Vagina (tissue), 2 donors: ENCODE results near the gene PDE10A. TPM values are rescaled to one million over a fixed set of nuclear protein-coding genes. Genes with fewer than 3 reads are reported as not detected.

Experiments
- DNase-seq, 2 donors: peaks; one replicate each; pipeline ENCODE4 v3.0.0-alpha.2; 2017; ENCODE audit errors: extremely low spot score in 2 of 2
- H3K27ac ChIP-seq: fragments of 200-600 bp; sonication (generic); one replicate; pipeline ENCODE4 v1.5.1; 2019
- H3K27me3 ChIP-seq: fragments of 200-600 bp; sonication (generic); one replicate; pipeline ENCODE4 v1.5.1; 2019
- H3K36me3 ChIP-seq, 2 donors: fragments of 200-600 bp; sonication (generic); one replicate each; pipeline ENCODE4 v1.5.1; 2017 to 2019
- H3K4me1 ChIP-seq: fragments of 200-600 bp; sonication (generic); one replicate; pipeline ENCODE4 v1.5.1; 2019
- H3K4me3 ChIP-seq, 2 donors: fragments of 200-600 bp; sonication (generic); 1 replicate in 1 of 2; 2 replicates in 1 of 2; pipeline ENCODE4 v1.5.1; 2016 to 2019
- H3K9me3 ChIP-seq: fragments of 200-600 bp; sonication (generic); one replicate; pipeline ENCODE4 v1.5.1; 2019
- CTCF ChIP-seq, 3 experiments: fragments of 450-650 bp in 2 of 3; fragments of 200-600 bp in 1 of 3; sonication (generic) in 1 of 3; IDR thresholded peaks; one replicate each; pipeline ENCODE4 v1.5.1; 2017 to 2019; ENCODE audit warnings: antibody characterized with exemption in 3 of 3, mild to moderate bottlenecking in 2 of 3, moderate library complexity in 2 of 3
- POLR2A ChIP-seq, 2 donors: fragments of 450-650 bp; IDR thresholded peaks; one replicate each; pipeline ENCODE4 v1.6.1; 2017; ENCODE audit warnings: antibody characterized with exemption in 2 of 2, mild to moderate bottlenecking in 2 of 2, moderate library complexity in 2 of 2
- POLR2AphosphoS5 ChIP-seq, 2 donors: sonication (generic); formaldehyde crosslinking; IDR thresholded peaks; one replicate each; pipeline ENCODE4 v1.9.0; 2017; ENCODE audit warnings: antibody characterized with exemption in 2 of 2, mild to moderate bottlenecking in 2 of 2, low read depth in 1 of 2; ENCODE audit not compliant: insufficient read depth in 1 of 2
- intact Hi-C: fragments of 100-400 bp; cut with DNase I; formaldehyde crosslinking; loops from one replicate; pipeline ENCODE4 v1.15.1; 2023
- total RNA-seq: library from RNA; depleted of rRNA; stranded (reverse); fragments of >200 nt; gene quantifications from one replicate; pipeline ENCODE4 v1.2.3, GENCODE V29; 2016

The PDE10A gene
- total RNA-seq, 1 donor from 2014 or later = 15.0 TPM

- H3K27me3 ChIP-seq = no peaks in the 10 kb centered on the region
- DNase-seq = no peak
- no peaks in the 10 kb centered on the region for H3K4me1 ChIP-seq
- H3K36me3 ChIP-seq = no peaks in the 10 kb centered on the region
- no peaks in the 10 kb centered on the region for H3K9me3 ChIP-seq
- intact Hi-C loops = no loop called here
- no peak overlapping the region for H3K27ac ChIP-seq
- no peak overlapping the region for H3K4me3 ChIP-seq
- TF ChIP-seq POLR2AphosphoS5 (IDR thresholded peaks at IDR 0.05; ENCODE audit: insufficient read depth in 1 of 2, low read depth in 1 of 2) (no peak), POLR2A (IDR thresholded peaks at IDR 0.05) (no peak), CTCF (IDR thresholded peaks at IDR 0.05) (no peak)
Observed at GRCh38 chr6:165545806-165546205, 117.2 kb downstream of the PDE10A start.

GRCh38 chr6:165543781-165544180 is 119.3 kb downstream of the PDE10A start:
- Histone ChIP-seq H3K36me3 (no peaks in the 10 kb centered on the region), H3K4me1 (no peaks in the 10 kb centered on the region), H3K27ac (no peak overlapping the region), H3K9me3 (no peaks in the 10 kb centered on the region), H3K4me3 (no peak overlapping the region), H3K27me3 (no peaks in the 10 kb centered on the region)
- no peak for DNase-seq
- TF ChIP-seq POLR2AphosphoS5 (IDR thresholded peaks at IDR 0.05; ENCODE audit: insufficient read depth in 1 of 2, low read depth in 1 of 2) = no peak
- TF ChIP-seq POLR2A (IDR thresholded peaks at IDR 0.05) = no peak
- TF ChIP-seq CTCF (IDR thresholded peaks at IDR 0.05) = no peak
- intact Hi-C loops = no loop called here

DNA sequence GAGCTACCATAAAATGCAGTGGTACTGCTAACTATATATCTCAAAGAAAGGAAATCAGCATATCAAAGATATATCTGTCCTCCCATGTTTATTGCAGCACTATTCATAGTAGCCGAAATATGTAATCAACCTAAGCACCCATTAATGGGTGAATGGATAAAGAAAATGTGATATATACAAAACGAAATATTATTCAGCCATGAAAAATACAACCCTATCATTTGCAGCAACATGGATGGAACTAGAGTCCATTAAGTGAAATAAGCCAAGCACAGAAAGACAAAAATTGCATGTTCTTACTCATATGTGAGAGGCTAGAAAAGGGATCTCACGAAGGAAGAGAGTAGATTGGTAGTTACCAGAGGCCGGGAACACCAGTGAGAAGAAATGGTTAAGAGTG is 126.1 kb downstream of the PDE10A start:
- DNase-seq = no peak
- Histone ChIP-seq H3K36me3 (no peaks in the 10 kb centered on the region), H3K27me3 (no peaks in the 10 kb centered on the region), H3K4me3 (no peak overlapping the region), H3K4me1 (no peaks in the 10 kb centered on the region), H3K27ac (no peak overlapping the region), H3K9me3 (no peaks in the 10 kb centered on the region)
- intact Hi-C loops = no loop called here
- no peak for TF ChIP-seq CTCF (IDR thresholded peaks at IDR 0.05)
- TF ChIP-seq POLR2A (IDR thresholded peaks at IDR 0.05) = no peak

DNA sequence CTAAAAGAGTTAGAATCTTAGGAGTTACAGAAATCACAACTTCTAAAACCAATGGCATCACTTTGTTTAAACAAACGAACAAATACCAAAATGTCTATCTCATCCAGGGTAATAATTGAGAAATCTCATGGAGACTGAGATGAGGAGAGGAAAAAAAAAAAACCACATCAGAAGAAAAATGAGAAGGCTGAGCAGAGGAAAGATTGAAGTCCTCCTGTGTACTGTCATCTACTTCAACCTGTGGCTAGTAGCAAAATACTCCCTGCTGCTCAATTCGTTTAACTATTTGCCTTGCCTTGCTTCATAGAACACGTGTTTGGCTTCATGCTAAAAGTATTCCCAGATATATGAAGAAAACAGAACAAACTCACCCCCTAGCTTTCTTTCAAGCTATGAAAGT is 143.7 kb downstream of the PDE10A start:
- no peak for DNase-seq
- intact Hi-C loops = no loop called here
- Histone ChIP-seq H3K36me3 (no peaks in the 10 kb centered on the region), H3K27ac (no peak overlapping the region), H3K9me3 (no peaks in the 10 kb centered on the region), H3K4me3 (no peak overlapping the region), H3K27me3 (no peaks in the 10 kb centered on the region), H3K4me1 (no peaks in the 10 kb centered on the region)
- TF ChIP-seq POLR2A (IDR thresholded peaks at IDR 0.05) (no peak), POLR2AphosphoS5 (IDR thresholded peaks at IDR 0.05; ENCODE audit: insufficient read depth in 1 of 2, low read depth in 1 of 2) (no peak), CTCF (IDR thresholded peaks at IDR 0.05) (no peak)

DNA sequence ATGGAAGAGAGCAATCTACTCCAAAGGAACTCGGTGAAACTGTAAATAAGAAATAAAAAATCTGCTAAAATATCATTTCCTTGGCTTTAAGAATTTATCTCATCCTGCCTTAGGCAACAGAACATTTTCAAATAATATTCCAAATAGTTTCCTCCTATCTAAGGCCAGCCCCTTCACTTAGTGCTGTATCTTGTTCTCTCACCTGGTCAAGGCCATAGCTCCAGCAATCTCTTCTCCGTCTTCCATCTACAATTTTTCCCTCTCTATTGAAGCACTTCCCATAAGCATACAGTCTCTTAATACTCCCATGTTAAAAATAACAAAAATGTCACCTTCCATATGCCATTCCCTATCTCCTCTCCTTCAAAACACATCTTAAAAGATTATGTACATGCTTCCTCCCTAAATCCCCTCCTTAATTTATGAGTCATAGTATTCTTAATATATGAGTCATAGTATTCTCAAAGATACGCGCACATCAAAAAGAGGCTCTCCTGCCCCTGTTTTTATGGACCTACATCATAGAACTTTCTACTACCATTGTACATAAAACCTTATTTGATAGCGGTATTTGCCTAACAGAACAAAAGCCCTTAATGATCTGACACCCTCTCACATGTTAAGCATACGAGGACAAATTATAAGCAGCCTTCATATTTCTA is 146.9 kb downstream of the PDE10A start:
- Histone ChIP-seq H3K36me3 (no peaks in the 10 kb centered on the region), H3K27me3 (no peaks in the 10 kb centered on the region), H3K4me3 (no peak overlapping the region), H3K4me1 (no peaks in the 10 kb centered on the region), H3K9me3 (no peaks in the 10 kb centered on the region), H3K27ac (no peak overlapping the region)
- intact Hi-C loops = no loop called here
- TF ChIP-seq CTCF (IDR thresholded peaks at IDR 0.05) = no peak
- DNase-seq = no peak
